ENCODE measurements around the gene EVA1C.
"Not testable (repeated sequence)": the region's sequence is repeated elsewhere in the genome, so short reads cannot be mapped to it uniquely, and the experiment has no call there.

The EVA1C gene

DNA sequence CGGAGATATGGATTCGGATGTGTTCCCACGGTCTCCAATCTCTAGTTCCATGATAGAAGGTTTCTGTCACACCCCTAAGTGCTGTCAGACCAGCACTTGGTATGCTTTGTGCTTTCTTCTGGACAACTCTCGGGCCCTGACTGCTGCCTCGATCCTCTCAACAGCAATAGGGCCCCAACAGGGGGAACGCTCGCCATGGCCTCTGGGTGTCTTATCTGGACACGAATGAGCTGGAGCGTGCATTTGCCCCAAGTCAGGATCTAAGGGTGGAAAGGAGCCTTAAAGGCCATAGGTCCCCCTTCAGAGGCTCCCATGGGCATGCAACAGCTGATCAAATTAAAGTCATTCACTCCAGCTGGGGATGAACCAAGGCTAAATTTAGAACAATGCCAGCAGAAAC lies 96.1 kb downstream of the EVA1C start:
- Histone ChIP-seq H3K4me3 (ENCODE audit: low read length) (no peak overlapping the region), H3K27me3 (ENCODE audit: insufficient read depth, low read length) (no peaks in the 10 kb centered on the region), H3K9me3 (ENCODE audit: insufficient read depth, low read depth, low read length) (no peaks in the 10 kb centered on the region), H3K9ac (ENCODE audit: low read depth, low read length) (no peak overlapping the region), H3K27ac (ENCODE audit: low read depth, low read length) (no peak overlapping the region), H3K36me3 (ENCODE audit: insufficient read depth, low read length) (no peaks in the 10 kb centered on the region), H3K4me1 (ENCODE audit: insufficient read depth, low read length) (no peaks in the 10 kb centered on the region)
- WGBS, result 97% methylated on average over 9 of the region's 9 CpGs

- H3K4me3 ChIP-seq (ENCODE audit: low read length); H3K9me3 ChIP-seq (ENCODE audit: insufficient read depth, low read depth, low read length); H3K27me3 ChIP-seq (ENCODE audit: insufficient read depth, low read length); H3K27ac ChIP-seq (ENCODE audit: low read depth, low read length); H3K36me3 ChIP-seq (ENCODE audit: insufficient read depth, low read length); H3K4me1 ChIP-seq (ENCODE audit: insufficient read depth, low read length); H3K9ac ChIP-seq (ENCODE audit: low read depth, low read length): not testable (repeated sequence)
- WGBS, result 92% methylated on average over 2 of the region's 2 CpGs
Measured at GRCh38 chr21:32508975-32509374, 96.5 kb downstream of the EVA1C start.

DNA sequence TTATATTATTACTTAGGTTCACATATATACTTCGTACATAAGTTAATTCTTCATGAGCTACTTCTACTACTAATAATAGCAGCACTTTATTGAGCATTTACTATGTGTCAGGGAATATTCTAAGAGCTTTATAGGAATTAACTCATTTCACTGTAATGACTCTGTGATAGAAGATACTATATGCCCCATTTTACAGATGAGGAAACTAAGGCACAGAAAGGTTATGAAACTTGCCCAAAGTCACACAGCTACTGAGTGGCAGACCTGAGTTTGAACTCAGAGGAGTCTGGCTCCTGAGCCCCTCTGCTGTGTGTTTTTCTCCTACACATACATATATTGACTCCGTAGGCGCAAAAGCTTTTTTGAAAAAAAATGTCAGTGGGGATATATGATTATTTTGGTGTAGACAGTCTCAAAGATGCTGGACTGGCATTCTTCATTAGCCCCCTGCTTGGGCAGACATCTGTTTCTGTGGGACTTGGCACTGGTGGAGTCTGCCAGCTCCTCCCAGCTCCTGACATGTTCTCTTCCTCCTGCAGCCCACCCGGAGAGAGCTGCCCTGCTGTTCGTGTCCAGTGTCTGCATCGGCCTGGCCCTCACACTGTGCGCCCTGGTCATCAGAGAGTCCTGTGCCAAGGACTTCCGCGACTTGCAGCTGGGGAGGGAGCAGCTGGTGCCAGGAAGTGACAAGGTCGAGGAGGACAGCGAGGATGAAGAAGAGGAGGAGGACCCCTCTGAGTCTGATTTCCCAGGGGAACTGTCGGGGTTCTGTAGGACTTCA lies 102.0 kb downstream of the EVA1C start:
- H3K27ac ChIP-seq (ENCODE audit: low read depth, low read length), result no peak overlapping the region
- WGBS, result 80% methylated on average over 11 of the region's 12 CpGs

DNA sequence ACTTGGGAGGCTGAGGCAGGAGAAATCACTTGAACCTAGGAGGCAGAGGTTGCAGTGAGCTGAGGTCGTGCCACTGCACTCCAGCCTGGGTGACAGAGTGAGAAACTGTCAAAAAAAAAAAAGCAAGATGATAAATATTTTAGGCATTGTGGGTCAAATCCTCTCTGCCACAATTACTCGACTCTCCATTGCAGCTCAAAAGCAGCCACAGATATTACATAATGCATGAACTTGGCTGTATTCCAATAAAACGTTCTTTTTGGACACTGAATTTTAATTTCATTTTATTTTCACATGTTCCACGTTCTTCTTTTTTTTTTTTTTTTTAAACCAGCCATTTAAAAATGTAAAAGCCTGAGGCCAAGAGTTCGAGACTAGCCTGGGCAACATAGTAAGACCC lies 103.4 kb downstream of the EVA1C start:
- 86% methylated on average over 4 of the region's 5 CpGs for WGBS
- Histone ChIP-seq H3K27ac (ENCODE audit: low read depth, low read length) (no peak overlapping the region), H3K4me3 (ENCODE audit: low read length) (no peak overlapping the region), H3K4me1 (ENCODE audit: insufficient read depth, low read length) (no peaks in the 10 kb centered on the region), H3K27me3 (ENCODE audit: insufficient read depth, low read length) (no peaks in the 10 kb centered on the region), H3K36me3 (ENCODE audit: insufficient read depth, low read length) (no peaks in the 10 kb centered on the region), H3K9me3 (ENCODE audit: insufficient read depth, low read depth, low read length) (no peaks in the 10 kb centered on the region), H3K9ac (ENCODE audit: low read depth, low read length) (no peak overlapping the region)

More for the DNA sequence above, 102.0 kb downstream of the EVA1C start:
- no peaks in the 10 kb centered on the region for H3K27me3 ChIP-seq (ENCODE audit: insufficient read depth, low read length)
- H3K9ac ChIP-seq (ENCODE audit: low read depth, low read length), result no peak overlapping the region
- H3K9me3 ChIP-seq (ENCODE audit: insufficient read depth, low read depth, low read length), result no peaks in the 10 kb centered on the region
- no peak overlapping the region for H3K4me3 ChIP-seq (ENCODE audit: low read length)
- no peaks in the 10 kb centered on the region for H3K4me1 ChIP-seq (ENCODE audit: insufficient read depth, low read length)
- H3K36me3 ChIP-seq (ENCODE audit: insufficient read depth, low read length), result no peaks in the 10 kb centered on the region

GRCh38 chr21:32516756-32517649 lies 104.5 kb downstream of the EVA1C start:
- Histone ChIP-seq H3K4me1 (ENCODE audit: insufficient read depth, low read length) (no peaks in the 10 kb centered on the region), H3K4me3 (ENCODE audit: low read length) (no peak overlapping the region), H3K27me3 (ENCODE audit: insufficient read depth, low read length) (no peaks in the 10 kb centered on the region), H3K9ac (ENCODE audit: low read depth, low read length) (no peak overlapping the region), H3K36me3 (ENCODE audit: insufficient read depth, low read length) (no peaks in the 10 kb centered on the region), H3K9me3 (ENCODE audit: insufficient read depth, low read depth, low read length) (no peaks in the 10 kb centered on the region), H3K27ac (ENCODE audit: low read depth, low read length) (no peak overlapping the region)
- 87% methylated on average over 10 of the region's 10 CpGs for WGBS

GRCh38 chr21:32519945-32520874 lies 107.7 kb downstream of the EVA1C start:
- WGBS, result 91% methylated on average over 12 of the region's 12 CpGs
- H3K9me3 ChIP-seq (ENCODE audit: insufficient read depth, low read depth, low read length), result no peaks in the 10 kb centered on the region
- no peak overlapping the region for H3K4me3 ChIP-seq (ENCODE audit: low read length)
- no peak overlapping the region for H3K27ac ChIP-seq (ENCODE audit: low read depth, low read length)
- no peak overlapping the region for H3K9ac ChIP-seq (ENCODE audit: low read depth, low read length)
- H3K4me1 ChIP-seq (ENCODE audit: insufficient read depth, low read length), result peaks cover 12% of the 10 kb centered on the region
- H3K36me3 ChIP-seq (ENCODE audit: insufficient read depth, low read length), result no peaks in the 10 kb centered on the region
- H3K27me3 ChIP-seq (ENCODE audit: insufficient read depth, low read length), result no peaks in the 10 kb centered on the region

DNA sequence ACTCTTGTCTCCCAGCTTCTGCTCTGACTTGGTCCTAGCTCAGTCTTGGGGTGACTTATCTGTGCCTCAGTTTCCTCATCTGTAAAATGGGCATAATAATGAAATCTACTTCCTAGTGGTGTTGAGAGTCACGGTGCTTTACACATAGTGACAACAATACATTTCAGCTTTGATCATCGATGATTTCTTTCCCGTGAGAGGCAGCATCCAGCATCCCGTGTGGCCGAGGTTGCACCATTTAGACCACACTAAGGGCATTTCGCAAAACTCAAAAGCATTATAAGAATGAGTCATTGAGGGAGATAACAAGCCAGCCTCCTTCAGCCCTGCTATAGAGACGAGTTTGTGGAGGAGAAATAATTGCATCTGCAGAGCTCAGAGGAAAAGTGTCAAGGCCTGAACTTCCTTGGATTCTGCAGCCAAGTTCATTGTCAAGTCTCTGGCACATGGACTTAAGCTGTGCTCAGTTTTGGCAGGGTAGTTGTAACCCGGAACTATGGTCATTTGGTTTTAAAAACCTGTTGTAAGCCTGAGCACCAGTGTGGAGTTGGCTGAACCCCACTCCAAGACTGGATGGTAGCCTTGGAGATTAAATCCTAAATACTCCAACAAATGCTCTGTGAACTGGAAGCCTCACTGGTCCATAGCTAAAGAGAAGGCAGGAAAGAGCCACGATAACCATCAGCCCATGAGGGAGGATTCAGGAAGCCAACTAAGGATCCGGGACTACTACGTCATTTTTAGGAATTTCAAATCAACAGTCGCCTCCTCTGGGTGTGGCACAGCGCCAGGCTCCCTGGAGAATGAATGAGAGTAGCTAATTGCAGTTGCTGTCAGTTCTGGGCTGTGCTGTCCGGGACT lies 108.6 kb downstream of the EVA1C start:
- H3K27ac ChIP-seq (ENCODE audit: low read depth, low read length), result no peak overlapping the region
- H3K27me3 ChIP-seq (ENCODE audit: insufficient read depth, low read length), result no peaks in the 10 kb centered on the region
- peaks cover 12% of the 10 kb centered on the region for H3K4me1 ChIP-seq (ENCODE audit: insufficient read depth, low read length)
- WGBS, result 91% methylated on average over 14 of the region's 14 CpGs
- H3K36me3 ChIP-seq (ENCODE audit: insufficient read depth, low read length), result no peaks in the 10 kb centered on the region
- no peak overlapping the region for H3K4me3 ChIP-seq (ENCODE audit: low read length)
- H3K9me3 ChIP-seq (ENCODE audit: insufficient read depth, low read depth, low read length), result no peaks in the 10 kb centered on the region
- H3K9ac ChIP-seq (ENCODE audit: low read depth, low read length), result no peak overlapping the region

DNA sequence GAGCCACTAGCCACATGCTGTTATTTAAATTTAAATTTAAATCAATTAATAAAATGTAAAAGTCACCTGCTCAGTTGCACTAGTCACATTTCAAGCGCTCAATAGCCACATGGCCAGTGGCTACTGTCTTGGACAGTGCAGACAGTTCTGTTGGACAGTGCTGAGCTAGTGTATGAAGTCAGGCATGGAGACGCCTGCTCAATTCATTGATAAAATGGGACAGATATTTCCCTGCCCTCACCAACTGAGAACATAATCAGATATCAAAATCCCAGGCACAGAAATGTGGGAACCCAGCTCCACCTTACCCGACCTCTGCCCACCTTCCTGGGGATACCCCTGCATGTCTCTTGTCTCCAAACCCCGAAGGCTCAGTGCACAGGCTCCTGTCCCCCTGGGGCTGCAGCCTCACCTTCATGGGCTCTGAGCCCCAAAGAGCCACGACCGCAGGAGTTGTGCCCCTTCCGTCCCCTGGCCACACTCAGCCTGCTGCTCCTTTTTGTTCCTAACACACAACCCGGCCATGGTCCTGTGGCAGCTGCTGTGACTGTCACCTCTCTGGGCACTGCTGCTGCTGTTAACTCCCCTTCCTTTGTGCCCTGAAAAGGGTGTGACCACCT lies 109.3 kb downstream of the EVA1C start:
- WGBS, result 89% methylated on average over 8 of the region's 8 CpGs
- H3K4me1 ChIP-seq (ENCODE audit: insufficient read depth, low read length), result peaks cover 12% of the 10 kb centered on the region
- no peak overlapping the region for H3K27ac ChIP-seq (ENCODE audit: low read depth, low read length)

DNA sequence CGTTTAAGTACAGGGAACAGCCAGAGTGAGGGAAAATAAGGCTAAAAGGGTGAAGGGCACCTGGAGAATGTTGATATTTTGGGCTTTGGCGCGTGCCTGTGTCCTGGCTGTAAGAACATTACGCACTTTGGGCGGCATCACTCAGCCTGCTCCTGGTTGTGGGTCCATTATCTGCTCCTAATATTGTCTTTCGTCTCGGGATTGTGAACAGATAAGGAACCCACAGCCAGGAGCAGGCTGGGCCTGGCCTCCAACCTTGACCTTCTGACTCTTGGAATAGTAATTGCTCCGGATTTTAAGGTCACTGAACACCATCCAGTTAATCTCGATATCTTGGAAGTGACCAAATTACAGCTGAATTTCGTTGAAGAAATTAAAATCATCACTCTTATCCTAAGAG lies 111.0 kb downstream of the EVA1C start:
- no peak overlapping the region for H3K27ac ChIP-seq (ENCODE audit: low read depth, low read length)
- H3K9me3 ChIP-seq (ENCODE audit: insufficient read depth, low read depth, low read length), result no peaks in the 10 kb centered on the region
- no peaks in the 10 kb centered on the region for H3K36me3 ChIP-seq (ENCODE audit: insufficient read depth, low read length)
- no peaks in the 10 kb centered on the region for H3K27me3 ChIP-seq (ENCODE audit: insufficient read depth, low read length)
- no peak overlapping the region for H3K9ac ChIP-seq (ENCODE audit: low read depth, low read length)
- WGBS, result 90% methylated on average over 10 of the region's 10 CpGs
- H3K4me1 ChIP-seq (ENCODE audit: insufficient read depth, low read length), result peaks cover 12% of the 10 kb centered on the region
- H3K4me3 ChIP-seq (ENCODE audit: low read length), result no peak overlapping the region

More for the DNA sequence above, 109.3 kb downstream of the EVA1C start:
- no peaks in the 10 kb centered on the region for H3K27me3 ChIP-seq (ENCODE audit: insufficient read depth, low read length)
- no peak overlapping the region for H3K9ac ChIP-seq (ENCODE audit: low read depth, low read length)
- no peaks in the 10 kb centered on the region for H3K36me3 ChIP-seq (ENCODE audit: insufficient read depth, low read length)
- no peaks in the 10 kb centered on the region for H3K9me3 ChIP-seq (ENCODE audit: insufficient read depth, low read depth, low read length)
- H3K4me3 ChIP-seq (ENCODE audit: low read length), result no peak overlapping the region

All from HUES64 (cell line).